IMR-90 (cell line): Measurements from ENCODE around the gene PIP5K1A. TPM values are rescaled to one million over a fixed set of nuclear protein-coding genes. Genes with fewer than 3 reads are reported as not detected.

Experiments
- ATAC-seq: fragments of 200-7000 bp; cut with Tn5 transposase; 2 replicates; pipeline ENCODE4 v1.9.1; 2020; ENCODE audit warnings: low read depth, mild to moderate bottlenecking, moderate library complexity
- BruUV-seq: library from RNA; stranded (reverse); fragments of 400-500 nt; replicated peaks from 2 replicates; lab custom pipeline; 2021; lab: Mats Ljungman, UMichigan
- CTCF ChIA-PET: fragments of 300-600 bp; formaldehyde crosslinking; extraction: SDS; loops from one replicate; lab custom pipeline; 2021; ENCODE audit warnings: antibody characterized with exemption; lab: Yijun Ruan, JAX
- POLR2A ChIA-PET: fragments of 300-600 bp; sonication (Branson Sonifier 250); formaldehyde crosslinking; loops from one replicate; lab custom pipeline; 2022; ENCODE audit warnings: antibody characterized with exemption; ENCODE audit not compliant: unreplicated experiment; lab: Charles Lee
- DNase-seq: peaks from one replicate; pipeline ENCODE4 v3.0.0; 2013
- H2AFZ ChIP-seq: replicated peaks from 2 replicates; pipeline ENCODE3; 2013; ENCODE audit warnings: low read length, mild to moderate bottlenecking; ENCODE audit not compliant: poor library complexity
- H2AK5ac ChIP-seq: 2 replicates; pipeline ENCODE4 v1.6.1; 2013; ENCODE audit warnings: low read depth, low read length, inconsistent platforms
- H2AK9ac ChIP-seq: replicated peaks from 2 replicates; pipeline ENCODE3; 2013; ENCODE audit warnings: mild to moderate bottlenecking, low read depth, low read length, moderate library complexity; ENCODE audit not compliant: poor library complexity
- H2BK120ac ChIP-seq: 2 replicates; pipeline ENCODE4 v1.6.1; 2013; ENCODE audit warnings: low read depth, low read length, inconsistent platforms
- H2BK15ac ChIP-seq: 3 replicates; pipeline ENCODE4 v1.6.1; 2013; ENCODE audit warnings: low read depth, low read length, inconsistent platforms
- H2BK20ac ChIP-seq: 2 replicates; pipeline ENCODE4 v1.6.1; 2013; ENCODE audit warnings: low read depth, mild to moderate bottlenecking, inconsistent platforms, low read length, moderate library complexity
- H2BK5ac ChIP-seq: 2 replicates; pipeline ENCODE4 v1.6.1; 2013; ENCODE audit warnings: mild to moderate bottlenecking, low read depth, low read length, inconsistent platforms; ENCODE audit not compliant: poor library complexity, severe bottlenecking
- H3K14ac ChIP-seq: replicated peaks from 2 replicates; pipeline ENCODE4 v1.6.1; 2013; ENCODE audit warnings: low read depth, low read length, inconsistent platforms
- H3K18ac ChIP-seq: 2 replicates; pipeline ENCODE4 v1.6.1; 2013; ENCODE audit warnings: low read depth, low read length, control low read depth
- H3K23ac ChIP-seq: 2 replicates; pipeline ENCODE4 v1.6.1; 2013; ENCODE audit warnings: low read depth, low read length, inconsistent platforms
- H3K27ac ChIP-seq: 2 replicates; pipeline ENCODE4 v1.5.1; 2013; ENCODE audit warnings: mild to moderate bottlenecking, control low read depth, low read length; ENCODE audit not compliant: insufficient read depth
- H3K27me3 ChIP-seq: 2 replicates; pipeline ENCODE4 v1.6.1; 2013; ENCODE audit warnings: low read length; ENCODE audit not compliant: control insufficient read depth, insufficient read depth
- H3K36me3 ChIP-seq: 2 replicates; pipeline ENCODE4 v1.6.1; 2013; ENCODE audit warnings: low read length, mixed read lengths; ENCODE audit not compliant: control insufficient read depth, insufficient read depth
- H3K4ac ChIP-seq: 2 replicates; pipeline ENCODE4 v1.6.1; 2013; ENCODE audit warnings: low read depth, low read length, inconsistent platforms
- H3K4me1 ChIP-seq: 2 replicates; pipeline ENCODE4 v1.6.1; 2013; ENCODE audit warnings: low read length, mixed read lengths; ENCODE audit not compliant: control insufficient read depth, insufficient read depth
- H3K4me2 ChIP-seq: 2 replicates; pipeline ENCODE4 v1.6.1; 2013; ENCODE audit warnings: low read depth, mild to moderate bottlenecking, control low read depth, low read length, moderate library complexity
- H3K4me3 ChIP-seq: 2 replicates; pipeline ENCODE4 v1.5.1; 2013; ENCODE audit warnings: low read depth, mild to moderate bottlenecking, control low read depth, low read length, moderate library complexity; ENCODE audit not compliant: insufficient read depth
- H3K56ac ChIP-seq: 2 replicates; pipeline ENCODE4 v1.6.1; 2013; ENCODE audit warnings: low read length, inconsistent platforms; ENCODE audit not compliant: insufficient read depth; ENCODE audit errors: extremely low read depth
- H3K79me1 ChIP-seq, 2 experiments: 2 replicates each; pipeline ENCODE4 v1.6.1; 2013; ENCODE audit warnings: low read length in 2 of 2, inconsistent platforms in 1 of 2, low read depth in 1 of 2
- H3K9ac ChIP-seq: 2 replicates; pipeline ENCODE4 v1.6.1; 2013; ENCODE audit warnings: low read depth, low read length, control low read depth
- H3K9me1 ChIP-seq: 2 replicates; pipeline ENCODE4 v1.6.1; 2013; ENCODE audit warnings: low read length, inconsistent platforms; ENCODE audit not compliant: insufficient read depth
- H3K9me3 ChIP-seq: 2 replicates; pipeline ENCODE4 v1.6.1; 2013; ENCODE audit warnings: low read length; ENCODE audit not compliant: control insufficient read depth, insufficient read depth
- H4K20me1 ChIP-seq: 2 replicates; pipeline ENCODE4 v1.6.1; 2013; ENCODE audit warnings: low read length, inconsistent platforms; ENCODE audit not compliant: insufficient read depth
- H4K5ac ChIP-seq: 2 replicates; pipeline ENCODE4 v1.6.1; 2013; ENCODE audit warnings: mild to moderate bottlenecking, low read depth, low read length, control low read depth
- H4K8ac ChIP-seq, 2 experiments: 2 replicates each; pipeline ENCODE4 v1.6.1; 2013; ENCODE audit warnings: low read depth in 2 of 2, low read length in 2 of 2, control low read depth in 1 of 2, inconsistent platforms in 1 of 2
- H4K91ac ChIP-seq: 2 replicates; pipeline ENCODE4 v1.6.1; 2013; ENCODE audit warnings: low read depth, low read length, inconsistent platforms; ENCODE audit not compliant: insufficient read depth
- FOS ChIP-seq: fragments of 150-350 bp; IDR thresholded peaks from 2 replicates; pipeline ENCODE4 v1.6.1; 2016; ENCODE audit warnings: low read depth, low read length
- MXI1 ChIP-seq: IDR thresholded peaks from 2 replicates; pipeline ENCODE4 v1.6.1; 2012; ENCODE audit warnings: low read depth, mild to moderate bottlenecking, low read length, moderate library complexity, borderline replicate concordance
- RAD21 ChIP-seq: IDR thresholded peaks from 2 replicates; pipeline ENCODE4 v1.6.1; 2012; ENCODE audit warnings: low read length, improper control_type of control experiment
- SMC3 ChIP-seq: fragments of 150-350 bp; IDR thresholded peaks from 2 replicates; pipeline ENCODE4 v1.6.1; 2016; ENCODE audit warnings: low read depth, mild to moderate bottlenecking, antibody characterized with exemption, low read length, moderate library complexity
- WGBS, 2 experiments: methylation state at CpG; one replicate each; pipeline versions ENCODE4 v1.1.5 to v1.1.7; 2013; ENCODE audit warnings: missing lambda C conversion rate in 2 of 2; ENCODE audit not compliant: insufficient read length in 1 of 2; ENCODE audit errors: extremely low coverage in 2 of 2; 5-methylcytosine and 5-hydroxymethylcytosine counted together
- dilution Hi-C: fragments of 300-500 bp; cut with HindIII; formaldehyde crosslinking; loops from one replicate; pipeline ENCODE4 v1.14.3; 2018; ENCODE audit warnings: low sequenced_read_pairs; ENCODE audit not compliant: unreplicated experiment
- in situ Hi-C: fragments of 300-500 bp; cut with MboI; formaldehyde crosslinking; loops from 3 replicates; pipeline ENCODE4 v1.14.3; 2019; ENCODE audit warnings: low sequenced_read_pairs, inconsistent platforms, mixed read lengths
- intact Hi-C: fragments of 100-400 bp; cut with micrococcal nuclease; formaldehyde crosslinking; loops from 2 replicates; pipeline ENCODE4 v1.10.0; 2022
- polyA plus RNA-seq, 3 experiments: library from polyadenylated mRNA; depleted of rRNA; stranded (reverse); fragments of >200 nt; gene quantifications; 2 replicates each; pipeline ENCODE4 v1.2.3, GENCODE V29; 2012; ENCODE audit warnings: low replicate concordance in 1 of 3
- total RNA-seq: library from RNA; depleted of rRNA; stranded (reverse); fragments of >200 nt; gene quantifications from 2 replicates; pipeline ENCODE4 v1.2.3, GENCODE V29; 2012
- TF ChIP-seq, protein P1 (sequence below): conservative IDR thresholded peaks from 2 replicates; pipeline ENCODE4 v1.5.1; 2012; ENCODE audit warnings: mild to moderate bottlenecking, low read depth, low read length, improper control_type of control experiment

Gene PIP5K1A
- total and polyA plus RNA-seq, 2 of the 4 experiments (the other 2 are of a cell fraction) = 59.1 to 105 TPM

- POLR2A ChIA-PET = no interaction called here
- no TSS peak for BruUV-seq
- peaks cover 3% of the 10 kb centered on the region; the same call in 1 of the 2 replicates for H3K9me1 ChIP-seq
Observed at GRCh38 chr1:151175863-151176262, 22.5 kb upstream of the PIP5K1A start, which contains the start of gene TMOD4. TSS of gene TMOD4 (minus strand) at chr1:151175981. CDS start at chr1:151174875, 1,106 bp downstream.

More at GRCh38 chr1:151175863-151176262, 22.5 kb upstream of the PIP5K1A start, which contains the start of gene TMOD4:
- H3K4ac ChIP-seq = no peak within 1 kb of the TSS
- no peak within 1 kb of the TSS for H3K18ac ChIP-seq
- H2AK9ac ChIP-seq = peak within 1 kb of the TSS; percentile 58
- peak; percentile 28 for DNase-seq
- H3K56ac ChIP-seq = no peak within 1 kb of the TSS
- no peak within 1 kb of the TSS for H3K9ac ChIP-seq
- intact Hi-C loops = no loop called here
- H2AFZ ChIP-seq = no peak within 1 kb of the TSS
- no peaks in the 10 kb centered on the region; a peak in 1 of 4 replicates for H3K79me1 ChIP-seq
- H3K4me2 ChIP-seq = no peak within 1 kb of the TSS
- H3K4me1 ChIP-seq = peaks cover 2% of the 10 kb centered on the region; the same call in 1 of the 2 replicates
- no peak within 1 kb of the TSS for H2BK20ac ChIP-seq
- H3K27me3 ChIP-seq = no peaks in the 10 kb centered on the region
- H2BK15ac ChIP-seq = no peak within 1 kb of the TSS
- no peak within 1 kb of the TSS for H3K27ac ChIP-seq
- no peak within 1 kb of the TSS; the same call in 1 of the 2 replicates for H4K5ac ChIP-seq
- no peak within 1 kb of the TSS for H3K14ac ChIP-seq
- no peak within 1 kb of the TSS for H2AK5ac ChIP-seq
- no peak within 1 kb of the TSS for H2BK5ac ChIP-seq
- in situ Hi-C loops = no loop called here
- no peak within 1 kb of the TSS; a peak in 1 of 4 replicates for H4K8ac ChIP-seq
- no peaks in the 10 kb centered on the region for H3K9me3 ChIP-seq
- no peak within 1 kb of the TSS for H3K23ac ChIP-seq
- peaks cover 46% of the 10 kb centered on the region for H3K36me3 ChIP-seq
- ATAC-seq = peak; percentile 88
- H4K20me1 ChIP-seq = no peaks in the 10 kb centered on the region
- TF ChIP-seq FOS (no peak), SMC3 (peak; percentile 32), MXI1 (no peak), RAD21 (peak; percentile 27; the same call in 1 of the 2 replicates)
- TF ChIP-seq, protein P1, sequence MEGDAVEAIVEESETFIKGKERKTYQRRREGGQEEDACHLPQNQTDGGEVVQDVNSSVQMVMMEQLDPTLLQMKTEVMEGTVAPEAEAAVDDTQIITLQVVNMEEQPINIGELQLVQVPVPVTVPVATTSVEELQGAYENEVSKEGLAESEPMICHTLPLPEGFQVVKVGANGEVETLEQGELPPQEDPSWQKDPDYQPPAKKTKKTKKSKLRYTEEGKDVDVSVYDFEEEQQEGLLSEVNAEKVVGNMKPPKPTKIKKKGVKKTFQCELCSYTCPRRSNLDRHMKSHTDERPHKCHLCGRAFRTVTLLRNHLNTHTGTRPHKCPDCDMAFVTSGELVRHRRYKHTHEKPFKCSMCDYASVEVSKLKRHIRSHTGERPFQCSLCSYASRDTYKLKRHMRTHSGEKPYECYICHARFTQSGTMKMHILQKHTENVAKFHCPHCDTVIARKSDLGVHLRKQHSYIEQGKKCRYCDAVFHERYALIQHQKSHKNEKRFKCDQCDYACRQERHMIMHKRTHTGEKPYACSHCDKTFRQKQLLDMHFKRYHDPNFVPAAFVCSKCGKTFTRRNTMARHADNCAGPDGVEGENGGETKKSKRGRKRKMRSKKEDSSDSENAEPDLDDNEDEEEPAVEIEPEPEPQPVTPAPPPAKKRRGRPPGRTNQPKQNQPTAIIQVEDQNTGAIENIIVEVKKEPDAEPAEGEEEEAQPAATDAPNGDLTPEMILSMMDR = peak; percentile 46
- no peak within 1 kb of the TSS for H4K91ac ChIP-seq
- CTCF ChIA-PET = interaction anchor here (1.0 kb wide), 1 partner anchor 14 kb away, joined by 3 read pairs; no protein-coding TSS in a partner anchor
- dilution Hi-C loops = no loop called here
- no CpG with 5 or more reads among the region's 4 CpGs for WGBS, 2 experiments
- no peak within 1 kb of the TSS for H2BK120ac ChIP-seq
- no peak within 1 kb of the TSS for H3K4me3 ChIP-seq
